ENCODE results near the gene HGFAC. TPM values are rescaled to one million over a fixed set of nuclear protein-coding genes. Genes with fewer than 3 reads are reported as not detected.

The HGFAC gene
- total and polyA plus RNA-seq, 2 experiments from 2014 or later, result not detected

GRCh38 chr4:3497095-3497494 is 55.3 kb downstream of the HGFAC start:
- Histone ChIP-seq H3K4me1 (ENCODE audit: insufficient read depth) (no peaks in the 10 kb centered on the region), H3K9me3 (ENCODE audit: low read depth) (no peaks in the 10 kb centered on the region), H3K79me2 (ENCODE audit: insufficient read depth) (no peaks in the 10 kb centered on the region), H3K9me2 (ENCODE audit: insufficient read depth) (no peaks in the 10 kb centered on the region), H3K9ac (no peak overlapping the region), H3K4me2 (ENCODE audit: unreplicated experiment) (no peak overlapping the region), H2AFZ (no peak overlapping the region), H3K36me3 (ENCODE audit: low read depth) (no peaks in the 10 kb centered on the region), H4K20me1 (ENCODE audit: insufficient read depth) (no peaks in the 10 kb centered on the region), H3K4me3 (no peak overlapping the region), H3K27me3 (replicated peaks; ENCODE audit: insufficient read depth) (no peaks in the 10 kb centered on the region), H3K27ac (no peak overlapping the region), H3F3A (ENCODE audit: insufficient read depth) (no peaks in the 10 kb centered on the region)
- WGBS, 2 experiments (ENCODE audit: low coverage in 1 of 2, low lambda C conversion rate in 2 of 2, missing lambda C conversion rate in 2 of 2), result 97% methylated on average over 4 to 6 of the region's 6 CpGs
- DNase-seq, result no peak
- TF ChIP-seq EZH2 (IDR thresholded peaks at IDR 0.05; ENCODE audit: insufficient read depth, poor library complexity, severe bottlenecking) (no peak), EZH2phosphoT487 (IDR thresholded peaks at IDR 0.05; ENCODE audit: insufficient read depth, low read depth) (no peak)
- in situ Hi-C loops (cut with MboI), result no loop called here

- Histone ChIP-seq H4K20me1 (ENCODE audit: insufficient read depth) (no peaks in the 10 kb centered on the region), H3K9ac (no peak overlapping the region), H3K9me2 (ENCODE audit: insufficient read depth) (no peaks in the 10 kb centered on the region), H3K27ac (no peak overlapping the region), H3F3A (ENCODE audit: insufficient read depth) (no peaks in the 10 kb centered on the region), H3K4me1 (ENCODE audit: insufficient read depth) (no peaks in the 10 kb centered on the region), H3K79me2 (ENCODE audit: insufficient read depth) (no peaks in the 10 kb centered on the region), H3K4me2 (ENCODE audit: unreplicated experiment) (no peak overlapping the region), H3K9me3 (ENCODE audit: low read depth) (no peaks in the 10 kb centered on the region), H2AFZ (no peak overlapping the region), H3K27me3 (replicated peaks; ENCODE audit: insufficient read depth) (no peaks in the 10 kb centered on the region), H3K36me3 (ENCODE audit: low read depth) (no peaks in the 10 kb centered on the region), H3K4me3 (no peak overlapping the region)
- TF ChIP-seq EZH2phosphoT487 (IDR thresholded peaks at IDR 0.05; ENCODE audit: insufficient read depth, low read depth) (no peak), EZH2 (IDR thresholded peaks at IDR 0.05; ENCODE audit: insufficient read depth, poor library complexity, severe bottlenecking) (no peak)
- no peak for DNase-seq
- in situ Hi-C loops (cut with MboI), result no loop called here
- WGBS, 2 experiments (ENCODE audit: low coverage in 1 of 2, low lambda C conversion rate in 2 of 2, missing lambda C conversion rate in 2 of 2), result 53 to 56% methylated on average over 21 to 22 of the region's 24 CpGs
Measured at GRCh38 chr4:3497523-3498389, 56.0 kb downstream of the HGFAC start.

GRCh38 chr4:3498407-3498806 is 56.6 kb downstream of the HGFAC start:
- 67 to 72% methylated on average over 9 to 11 of the region's 11 CpGs for WGBS, 2 experiments (ENCODE audit: low coverage in 1 of 2, low lambda C conversion rate in 2 of 2, missing lambda C conversion rate in 2 of 2)
- Histone ChIP-seq H3K9me3 (ENCODE audit: low read depth) (no peaks in the 10 kb centered on the region), H3K36me3 (ENCODE audit: low read depth) (no peaks in the 10 kb centered on the region), H2AFZ (no peak overlapping the region), H3K9ac (no peak overlapping the region), H3K27me3 (replicated peaks; ENCODE audit: insufficient read depth) (no peaks in the 10 kb centered on the region), H3K27ac (no peak overlapping the region), H3K4me1 (ENCODE audit: insufficient read depth) (no peaks in the 10 kb centered on the region), H3K4me2 (ENCODE audit: unreplicated experiment) (no peak overlapping the region), H3K79me2 (ENCODE audit: insufficient read depth) (no peaks in the 10 kb centered on the region), H3F3A (ENCODE audit: insufficient read depth) (no peaks in the 10 kb centered on the region), H3K4me3 (no peak overlapping the region), H4K20me1 (ENCODE audit: insufficient read depth) (no peaks in the 10 kb centered on the region), H3K9me2 (ENCODE audit: insufficient read depth) (no peaks in the 10 kb centered on the region)
- in situ Hi-C loops (cut with MboI), result no loop called here
- DNase-seq, result no peak
- TF ChIP-seq EZH2phosphoT487 (IDR thresholded peaks at IDR 0.05; ENCODE audit: insufficient read depth, low read depth) (no peak), EZH2 (IDR thresholded peaks at IDR 0.05; ENCODE audit: insufficient read depth, poor library complexity, severe bottlenecking) (no peak)

Other genes starting within 250 kb of the HGFAC start
- 2.1 TPM in 1 of 2 replicates, not detected in the other for gene MSANTD1, start 192.8 kb upstream of the HGFAC start, total RNA-seq (2014; rRNA removed; shearing (Covaris generic))
- gene MSANTD1, start 192.8 kb upstream of the HGFAC start, polyA plus RNA-seq (2016; fragmentation: Nextera tagmentation; extraction: Ambion mirVana), result 0.08 TPM in 1 of 2 replicates, not detected in the other
- 13.2 and 15.2 TPM in 2 replicates for gene RGS12, start 148.9 kb upstream of the HGFAC start, total RNA-seq (2014; rRNA removed; shearing (Covaris generic))
- 9.3 and 10.7 TPM in 2 replicates for gene RGS12, start 148.9 kb upstream of the HGFAC start, polyA plus RNA-seq (2016; fragmentation: Nextera tagmentation; extraction: Ambion mirVana)
- not detected in 2 replicates for gene DOK7, start 21.3 kb downstream of the HGFAC start, total RNA-seq (2014; rRNA removed; shearing (Covaris generic))
- gene DOK7, start 21.3 kb downstream of the HGFAC start, polyA plus RNA-seq (2016; fragmentation: Nextera tagmentation; extraction: Ambion mirVana), result 0.24 TPM in 1 of 2 replicates, not detected in the other
- gene LRPAP1, start 90.5 kb downstream of the HGFAC start, total RNA-seq (2014; rRNA removed; shearing (Covaris generic)), result 222 and 237 TPM in 2 replicates
- gene LRPAP1, start 90.5 kb downstream of the HGFAC start, polyA plus RNA-seq (2016; fragmentation: Nextera tagmentation; extraction: Ambion mirVana), result 324 and 338 TPM in 2 replicates

All from GM23248 (cell line).